Renal cortex interstitium (tissue), 15 donors: Measurements from ENCODE around the gene SUSD3. TPM values are rescaled to one million over a fixed set of nuclear protein-coding genes. Genes with fewer than 3 reads are reported as not detected.
"Not testable (repeated sequence)": the region's sequence is repeated elsewhere in the genome, so short reads cannot be mapped to it uniquely, and the experiment has no call there.

ENCODE experiments used
- DNase-seq, 11 donors: peaks; one replicate each; pipeline ENCODE4 v3.0.0-alpha.2; 2013; ENCODE audit warnings: low read depth in 9 of 11, low spot score in 4 of 11; ENCODE audit errors: extremely low read depth in 1 of 11
- long read RNA-seq, 16 experiments: transcript quantifications; one replicate each; lab custom pipeline, GENCODE V29; 2026
- polyA plus RNA-seq, 3 donors: library from polyadenylated mRNA; unstranded; fragments of 120-200 nt; gene quantifications; one replicate each; pipeline ENCODE4 v1.2.1, GENCODE V29; 2013; ENCODE audit not compliant: insufficient read length in 3 of 3

SUSD3 gene
- 10 to 100 TPM in 1 of 3 donors, 1 to 10 TPM in 2; 8.4 to 11.4 (median 8.7) TPM for polyA plus RNA-seq
- long read RNA-seq, donor 1, partial matches to known transcripts: 0 of 5 reads
- long read RNA-seq, donor 1, other reads (novel, unspliced or antisense): 0 of 5 reads
- long read RNA-seq, donor 2, partial matches to known transcripts: 0 of 2 reads
- long read RNA-seq, donor 2, other reads (novel, unspliced or antisense): 0 of 2 reads
- long read RNA-seq, donor 3, transcript SUSD3-202 (5 exons, 1,195 nt): major isoform, 7 of 7 reads
- long read RNA-seq, donor 3, partial matches to known transcripts: 0 of 7 reads
- long read RNA-seq, donor 3, other reads (novel, unspliced or antisense): 0 of 7 reads
- long read RNA-seq, donor 4, partial matches to known transcripts: 0 of 3 reads
- long read RNA-seq, donor 4, other reads (novel, unspliced or antisense): 0 of 3 reads
- long read RNA-seq, donor 5: 0 reads
- long read RNA-seq, donor 6, partial matches to known transcripts: 0 of 3 reads
- long read RNA-seq, donor 6, other reads (novel, unspliced or antisense): 0 of 3 reads
- long read RNA-seq, donor 7, partial matches to known transcripts: 0 of 2 reads
- long read RNA-seq, donor 7, other reads (novel, unspliced or antisense): 0 of 2 reads
- long read RNA-seq, donor 8, partial matches to known transcripts: 0 of 6 reads
- long read RNA-seq, donor 8, other reads (novel, unspliced or antisense): 0 of 6 reads
- long read RNA-seq, donor 9, partial matches to known transcripts: 0 of 5 reads
- long read RNA-seq, donor 9, other reads (novel, unspliced or antisense): 0 of 5 reads
- long read RNA-seq, donor 10: 0 reads
- long read RNA-seq, donor 11, partial matches to known transcripts: 0 of 3 reads
- long read RNA-seq, donor 11, other reads (novel, unspliced or antisense): 0 of 3 reads
- long read RNA-seq, donor 12, partial matches to known transcripts: 0 of 1 reads
- long read RNA-seq, donor 12, other reads (novel, unspliced or antisense): 0 of 1 reads
- long read RNA-seq, donor 13: 0 reads
- long read RNA-seq, donor 14, partial matches to known transcripts: 0 of 2 reads
- long read RNA-seq, donor 14, other reads (novel, unspliced or antisense): 0 of 2 reads
- long read RNA-seq, donor 15, partial matches to known transcripts: 0 of 3 reads
- long read RNA-seq, donor 15, other reads (novel, unspliced or antisense): 0 of 3 reads
- long read RNA-seq, donor 16, transcript SUSD3-202 (5 exons, 1,195 nt): major isoform, 5 of 12 reads
- long read RNA-seq, donor 16, partial matches to known transcripts: 0 of 12 reads
- long read RNA-seq, donor 16, other reads (novel, unspliced or antisense): 5 of 12 reads

GRCh38 chr9:93058355-93059010 lies at the start of gene SUSD3:
Gene SUSD3 (plus strand): TSS chr9:93058701. CDS start chr9:93058743, 42 bp downstream.
- peak; percentile 47 to 82 (median 74) for DNase-seq

- no peak for DNase-seq
These were observed 49.0 kb upstream of the SUSD3 start for GRCh38 chr9:93009337-93010015.

- DNase-seq: no peak
These were observed 48.4 kb upstream of the SUSD3 start for GRCh38 chr9:93010056-93010455.

GRCh38 chr9:93010704-93011103 lies 47.8 kb upstream of the SUSD3 start:
- no peak for DNase-seq

- no peak for DNase-seq
These were observed 47.4 kb upstream of the SUSD3 start for GRCh38 chr9:93011114-93011513.

DNA sequence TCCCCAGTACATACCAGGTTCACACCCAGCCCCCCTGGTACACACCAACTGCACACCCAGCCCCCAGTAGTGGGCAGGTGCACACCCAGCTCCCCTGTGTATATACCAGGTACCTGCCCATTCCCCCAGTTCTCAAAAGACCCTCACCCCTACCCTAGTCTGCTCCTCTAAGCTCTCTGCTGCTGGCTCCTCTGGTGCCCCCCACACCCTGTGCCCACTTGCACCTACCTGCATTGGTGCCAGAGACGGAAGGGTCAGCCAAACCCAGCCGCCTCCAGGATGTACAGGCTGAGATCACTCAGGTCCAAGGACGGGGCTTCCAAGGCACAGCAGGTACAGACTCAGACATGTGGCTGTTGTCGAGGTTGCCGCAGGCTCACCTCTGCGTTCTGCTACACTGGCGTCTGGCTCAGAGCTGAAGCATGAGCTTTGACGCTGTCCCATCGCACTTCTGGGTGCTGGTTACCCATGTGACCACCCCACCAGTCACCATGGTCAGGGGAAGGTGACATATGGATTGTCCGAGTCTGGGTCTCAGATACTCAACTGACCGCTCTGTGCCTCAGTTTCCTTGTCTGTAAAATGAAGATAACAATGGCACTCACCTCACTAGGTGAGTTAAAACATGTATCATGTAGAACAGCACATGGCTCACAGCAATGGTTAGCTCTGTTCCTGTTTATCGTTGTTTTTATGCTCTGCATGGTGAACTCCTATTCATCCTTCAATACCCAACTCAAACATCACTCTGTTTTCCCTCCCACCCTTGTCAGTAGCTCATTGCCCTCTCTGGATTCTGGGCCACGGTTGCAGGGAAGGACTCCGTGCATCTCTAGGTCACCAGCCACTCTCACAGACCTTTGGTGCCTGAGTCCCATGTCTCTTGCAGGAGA lies 45.3 kb upstream of the SUSD3 start:
- no peak for DNase-seq

GRCh38 chr9:93013856-93014582 lies 44.5 kb upstream of the SUSD3 start:
- DNase-seq: no peak

GRCh38 chr9:93015190-93015589 lies 43.3 kb upstream of the SUSD3 start:
- DNase-seq: not testable (repeated sequence)

GRCh38 chr9:93017621-93018020 lies 40.9 kb upstream of the SUSD3 start:
- DNase-seq: no peak

DNA sequence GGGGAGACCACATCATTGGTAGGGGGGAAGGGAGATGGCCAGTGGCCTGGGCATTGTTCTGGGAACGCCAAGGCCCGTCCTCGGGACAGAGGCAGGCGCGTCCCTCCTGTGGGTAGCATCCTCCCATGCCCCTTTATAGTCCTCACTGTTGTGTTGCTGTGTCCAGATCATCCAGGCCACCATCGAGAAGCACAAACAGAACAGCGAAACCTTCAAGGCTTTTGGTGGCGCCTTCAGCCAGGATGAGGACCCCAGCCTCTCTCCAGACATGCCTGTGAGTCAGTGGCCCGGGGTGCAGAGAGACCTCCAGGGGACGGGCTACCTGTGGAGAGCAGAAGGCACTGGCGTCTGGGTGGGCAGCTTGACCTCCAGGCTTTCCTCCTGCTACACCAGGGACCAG lies 38.4 kb upstream of the SUSD3 start:
- no peak for DNase-seq

- no peak for DNase-seq
These were observed 37.5 kb upstream of the SUSD3 start for GRCh38 chr9:93020771-93021670.

- no peak for DNase-seq
These were observed 36.4 kb upstream of the SUSD3 start for GRCh38 chr9:93022066-93022465.

- DNase-seq: no peak
These were observed 35.6 kb upstream of the SUSD3 start for GRCh38 chr9:93022721-93023520.

GRCh38 chr9:93023521-93023815 lies 35.0 kb upstream of the SUSD3 start:
- DNase-seq: no peak

DNA sequence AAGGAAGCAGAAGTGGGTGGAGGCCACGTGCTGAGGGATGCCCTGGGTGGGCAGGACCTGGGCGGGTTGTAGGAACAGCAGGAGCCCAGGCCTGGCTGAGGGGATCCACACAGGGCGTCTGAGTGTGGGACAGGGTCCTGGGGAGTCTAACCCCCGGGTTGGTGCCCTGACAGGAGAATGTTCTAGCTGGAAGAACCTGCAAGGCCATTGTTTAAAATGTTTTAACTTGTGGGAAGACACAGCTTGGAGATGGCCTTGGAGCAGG lies 33.9 kb upstream of the SUSD3 start:
- DNase-seq: no peak
